PFSK-1 (cell line): Measurements from ENCODE around the gene OGA.

Experiments
- FOXP2 ChIP-seq: optimal IDR thresholded peaks from 2 replicates; pipeline ENCODE3; 2011; ENCODE audit warnings: borderline replicate concordance, control low read depth, inconsistent platforms; ENCODE audit not compliant: insufficient read depth; ENCODE audit errors: extremely low read length, extremely low read depth
- POLR2AphosphoS5 ChIP-seq: IDR thresholded peaks from 2 replicates; pipeline ENCODE4 v1.6.1; 2012; ENCODE audit warnings: low read depth, mild to moderate bottlenecking, control low read depth, low read length, moderate library complexity
- SIN3A ChIP-seq: IDR thresholded peaks from 2 replicates; pipeline ENCODE4 v1.6.1; 2012; ENCODE audit warnings: mild to moderate bottlenecking, low read length, moderate library complexity, borderline replicate concordance; ENCODE audit not compliant: insufficient read depth
- TAF1 ChIP-seq: IDR thresholded peaks from 2 replicates; pipeline ENCODE4 v1.6.1; 2012; ENCODE audit warnings: low read length, control low read depth, borderline replicate concordance; ENCODE audit not compliant: insufficient read depth
- TF ChIP-seq, protein P1 (sequence below), 2 experiments: IDR thresholded peaks; 2 replicates each; pipeline versions ENCODE4 v1.6.1 to v1.8.0; 2011 to 2012; ENCODE audit warnings: low read depth in 2 of 2, low read length in 2 of 2, control low read depth in 1 of 2, inconsistent platforms in 1 of 2, mild to moderate bottlenecking in 1 of 2, moderate library complexity in 1 of 2; ENCODE audit not compliant: insufficient read depth in 1 of 2

The OGA gene

DNA sequence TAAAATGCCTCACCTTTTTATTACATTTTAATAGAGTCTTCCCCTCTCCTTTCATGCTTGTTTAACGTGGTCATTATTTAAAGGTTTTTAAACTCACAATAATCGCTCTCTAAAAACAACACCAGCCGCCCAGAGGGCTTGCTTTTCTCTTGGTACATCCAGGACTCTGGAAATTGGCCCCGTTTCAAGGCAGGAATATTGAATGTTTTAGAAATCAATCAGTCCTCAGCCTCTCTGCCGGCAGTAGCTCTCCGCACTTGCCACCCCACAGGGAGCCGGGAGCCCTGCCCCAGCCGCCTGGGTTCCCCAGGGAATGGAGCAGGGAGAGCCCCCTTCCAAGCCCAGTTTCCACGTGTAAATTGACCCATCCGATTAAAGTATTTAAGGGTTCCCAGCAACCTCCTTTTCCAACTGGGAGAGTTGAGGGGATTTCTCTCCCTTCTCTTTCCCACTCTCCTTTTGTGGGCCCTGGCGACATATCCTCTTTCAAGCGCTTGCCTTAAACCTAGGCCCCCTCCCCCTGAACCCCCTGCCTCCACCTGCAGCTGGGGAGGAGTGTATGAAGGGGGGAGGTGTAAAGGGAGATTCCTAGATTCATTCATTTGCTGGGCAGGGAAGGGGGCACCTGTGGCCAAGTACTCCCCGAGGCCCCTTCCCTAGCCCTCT is 44.2 kb downstream of the OGA start:
- TF ChIP-seq, protein P1, sequence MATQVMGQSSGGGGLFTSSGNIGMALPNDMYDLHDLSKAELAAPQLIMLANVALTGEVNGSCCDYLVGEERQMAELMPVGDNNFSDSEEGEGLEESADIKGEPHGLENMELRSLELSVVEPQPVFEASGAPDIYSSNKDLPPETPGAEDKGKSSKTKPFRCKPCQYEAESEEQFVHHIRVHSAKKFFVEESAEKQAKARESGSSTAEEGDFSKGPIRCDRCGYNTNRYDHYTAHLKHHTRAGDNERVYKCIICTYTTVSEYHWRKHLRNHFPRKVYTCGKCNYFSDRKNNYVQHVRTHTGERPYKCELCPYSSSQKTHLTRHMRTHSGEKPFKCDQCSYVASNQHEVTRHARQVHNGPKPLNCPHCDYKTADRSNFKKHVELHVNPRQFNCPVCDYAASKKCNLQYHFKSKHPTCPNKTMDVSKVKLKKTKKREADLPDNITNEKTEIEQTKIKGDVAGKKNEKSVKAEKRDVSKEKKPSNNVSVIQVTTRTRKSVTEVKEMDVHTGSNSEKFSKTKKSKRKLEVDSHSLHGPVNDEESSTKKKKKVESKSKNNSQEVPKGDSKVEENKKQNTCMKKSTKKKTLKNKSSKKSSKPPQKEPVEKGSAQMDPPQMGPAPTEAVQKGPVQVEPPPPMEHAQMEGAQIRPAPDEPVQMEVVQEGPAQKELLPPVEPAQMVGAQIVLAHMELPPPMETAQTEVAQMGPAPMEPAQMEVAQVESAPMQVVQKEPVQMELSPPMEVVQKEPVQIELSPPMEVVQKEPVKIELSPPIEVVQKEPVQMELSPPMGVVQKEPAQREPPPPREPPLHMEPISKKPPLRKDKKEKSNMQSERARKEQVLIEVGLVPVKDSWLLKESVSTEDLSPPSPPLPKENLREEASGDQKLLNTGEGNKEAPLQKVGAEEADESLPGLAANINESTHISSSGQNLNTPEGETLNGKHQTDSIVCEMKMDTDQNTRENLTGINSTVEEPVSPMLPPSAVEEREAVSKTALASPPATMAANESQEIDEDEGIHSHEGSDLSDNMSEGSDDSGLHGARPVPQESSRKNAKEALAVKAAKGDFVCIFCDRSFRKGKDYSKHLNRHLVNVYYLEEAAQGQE (IDR thresholded peaks at IDR 0.05; ENCODE audit: insufficient read depth in 1 of 2, low read depth in 2 of 2, low read length in 2 of 2) = no peak
- no peak for TF ChIP-seq TAF1
- no peak for TF ChIP-seq SIN3A
- TF ChIP-seq FOXP2 = no peak
- TF ChIP-seq POLR2AphosphoS5 = no peak

DNA sequence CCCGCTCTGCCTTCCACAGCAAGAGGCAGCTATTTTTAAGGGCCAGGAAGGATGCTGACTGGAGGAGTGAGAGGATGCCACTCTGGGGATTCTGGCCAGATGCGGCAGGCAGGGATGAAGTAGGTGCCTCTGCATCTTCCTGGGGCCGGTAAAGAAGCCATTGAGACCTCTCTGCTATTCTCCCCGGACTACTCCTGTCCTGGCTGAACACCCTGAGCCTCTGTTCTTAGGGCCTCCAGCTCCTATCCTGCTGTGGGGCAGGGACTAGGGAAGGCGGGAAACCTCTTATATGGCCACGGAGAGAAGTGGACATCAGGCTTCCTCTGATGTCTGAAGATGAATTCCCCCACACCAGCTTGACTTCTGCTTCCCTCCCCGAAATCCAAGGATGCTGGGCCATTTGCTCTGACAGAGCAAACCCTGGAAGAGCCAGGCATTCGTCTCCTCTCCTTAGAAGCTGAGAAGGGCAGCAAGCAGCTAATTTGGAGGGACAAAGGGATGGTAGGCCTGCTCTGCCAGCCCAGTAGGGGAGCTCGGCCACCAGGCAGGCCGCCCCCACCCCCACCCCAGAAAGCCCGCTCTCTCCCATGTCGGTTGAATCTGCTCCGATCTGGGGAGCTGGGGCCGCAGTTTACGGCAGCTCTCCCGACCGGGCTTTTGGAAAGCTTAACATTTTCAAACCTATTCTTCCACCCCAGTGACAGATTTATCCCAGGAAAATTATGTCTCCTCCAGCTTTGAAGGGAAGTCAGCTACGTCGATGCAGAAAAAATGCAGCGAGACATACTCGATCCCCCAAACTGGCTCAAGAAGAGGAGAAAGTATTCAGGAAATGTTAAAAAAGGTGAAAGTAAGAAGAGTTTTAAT is 45.1 kb downstream of the OGA start:
- TF ChIP-seq TAF1 (no peak), SIN3A (no peak), POLR2AphosphoS5 (no peak), FOXP2 (no peak)
- TF ChIP-seq, protein P1 (IDR thresholded peaks at IDR 0.05; ENCODE audit: insufficient read depth in 1 of 2, low read depth in 2 of 2, low read length in 2 of 2) = no peak

DNA sequence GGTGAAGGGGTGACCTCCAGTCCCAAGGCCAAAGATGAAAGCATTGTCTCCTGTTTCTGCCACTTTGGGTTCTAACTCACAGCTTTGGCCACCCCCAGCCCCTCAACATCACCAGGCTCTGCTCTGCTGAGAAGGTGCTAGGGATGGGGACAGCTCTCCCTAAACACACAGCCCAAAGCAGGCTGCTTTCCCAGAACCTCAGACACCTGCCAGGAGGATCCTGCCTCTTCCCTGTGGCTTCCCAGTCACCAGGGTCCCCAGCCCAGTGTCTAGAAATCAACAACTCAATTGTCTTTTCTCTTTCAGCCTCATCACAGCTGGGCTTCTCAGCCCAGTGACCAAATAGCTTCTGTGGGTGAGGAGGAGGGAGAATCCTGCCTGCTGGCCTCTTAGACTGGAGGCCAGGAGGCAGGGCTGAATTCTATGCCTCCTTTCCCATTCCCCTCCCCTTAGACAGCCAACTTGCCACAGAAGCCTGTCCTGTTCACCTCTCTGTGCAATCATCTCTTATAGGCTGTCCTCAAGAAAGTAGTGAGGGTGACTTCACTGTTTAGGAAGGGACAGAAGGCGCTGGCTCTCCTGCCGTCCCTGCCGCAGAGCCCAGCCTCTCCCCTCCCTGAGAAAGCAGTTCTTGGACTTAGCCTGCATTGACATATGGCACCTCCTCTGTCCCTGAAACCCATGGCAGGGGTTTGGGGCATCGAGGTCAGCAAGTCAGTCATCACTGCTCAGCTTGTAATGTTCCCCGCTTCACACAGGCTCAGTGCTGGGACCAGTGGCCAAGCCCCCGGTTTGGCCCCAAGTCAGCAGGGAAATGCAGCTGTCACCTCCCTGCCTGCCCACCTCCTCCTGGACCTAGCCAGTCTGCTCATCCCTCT is 46.0 kb downstream of the OGA start:
- no peak for TF ChIP-seq TAF1
- no peak for TF ChIP-seq SIN3A
- no peak for TF ChIP-seq FOXP2
- no peak for TF ChIP-seq POLR2AphosphoS5
- TF ChIP-seq, protein P1 (IDR thresholded peaks at IDR 0.05; ENCODE audit: insufficient read depth in 1 of 2, low read depth in 2 of 2, low read length in 2 of 2) = no peak

DNA sequence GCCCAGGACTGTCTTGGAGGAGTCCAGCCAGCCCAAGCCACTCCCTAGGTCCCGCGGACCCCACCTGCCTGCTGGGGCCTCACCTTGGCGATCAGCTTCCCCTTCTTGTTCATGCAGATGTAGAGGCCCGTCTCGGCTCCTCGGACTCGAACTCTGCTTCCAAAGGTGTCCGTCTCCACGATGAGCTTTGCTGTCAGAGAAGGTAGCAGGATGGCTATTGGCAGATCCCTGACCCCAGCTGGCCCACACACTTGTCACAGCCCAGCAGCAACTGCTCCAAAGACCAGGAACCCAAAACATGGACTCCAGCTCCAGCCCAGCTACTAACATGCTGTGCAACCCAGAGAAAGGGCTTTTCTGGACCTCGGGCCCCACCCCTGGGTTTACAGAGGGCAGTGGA is 46.9 kb downstream of the OGA start:
- TF ChIP-seq SIN3A (no peak), POLR2AphosphoS5 (no peak), TAF1 (no peak), FOXP2 (no peak)
- TF ChIP-seq, protein P1 (IDR thresholded peaks at IDR 0.05; ENCODE audit: insufficient read depth in 1 of 2, low read depth in 2 of 2, low read length in 2 of 2) = no peak
